Activated T-helper 1 cell treated with Interleukin-2 at 50 U/mL for 16 hours (primary cell): ENCODE results near the gene PDXK.

Experiments
- DNase-seq: peaks from one replicate; pipeline ENCODE4 v3.0.0-alpha.2; 2020; ENCODE audit warnings: low read depth

Gene PDXK

DNA sequence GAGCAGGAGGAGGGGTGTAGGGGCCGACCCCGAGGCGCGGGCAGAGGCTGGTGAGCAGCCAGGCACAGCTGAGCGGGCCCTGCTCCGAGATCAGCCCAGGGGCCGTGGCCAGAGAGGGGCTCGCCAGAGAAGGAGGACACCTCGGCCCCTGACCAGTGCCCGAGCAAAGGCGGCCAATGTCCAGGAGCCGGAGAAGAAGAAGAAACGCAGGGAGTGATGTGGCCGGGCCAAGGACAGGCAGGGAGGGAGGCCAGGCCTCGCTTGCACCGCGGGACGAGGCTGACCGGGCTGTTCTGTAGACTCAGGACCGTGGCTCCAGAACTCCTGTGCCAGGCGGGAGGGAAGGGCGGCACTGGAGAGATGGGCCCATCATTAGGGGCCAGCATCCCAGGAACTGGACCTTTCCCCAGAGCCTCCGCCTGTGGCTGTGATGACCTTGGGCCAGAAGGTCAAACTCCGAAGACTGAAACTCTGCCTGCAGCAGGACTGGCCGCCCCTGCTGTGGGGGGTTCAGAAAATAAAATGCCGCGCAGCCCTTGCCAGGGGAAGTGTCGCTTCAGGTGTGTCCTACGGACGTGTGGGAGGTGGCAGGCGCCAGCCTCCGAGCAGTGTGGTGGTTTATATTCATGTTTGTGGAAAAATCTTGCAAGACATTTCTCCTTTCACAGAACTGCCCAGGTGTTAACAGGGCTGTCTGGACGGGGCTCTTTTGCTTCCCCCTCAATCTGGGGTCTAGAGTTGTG lies 84.8 kb downstream of the PDXK start:
- no peak for DNase-seq

GRCh38 chr21:43805275-43805800 lies 86.4 kb downstream of the PDXK start:
- DNase-seq: no peak

DNA sequence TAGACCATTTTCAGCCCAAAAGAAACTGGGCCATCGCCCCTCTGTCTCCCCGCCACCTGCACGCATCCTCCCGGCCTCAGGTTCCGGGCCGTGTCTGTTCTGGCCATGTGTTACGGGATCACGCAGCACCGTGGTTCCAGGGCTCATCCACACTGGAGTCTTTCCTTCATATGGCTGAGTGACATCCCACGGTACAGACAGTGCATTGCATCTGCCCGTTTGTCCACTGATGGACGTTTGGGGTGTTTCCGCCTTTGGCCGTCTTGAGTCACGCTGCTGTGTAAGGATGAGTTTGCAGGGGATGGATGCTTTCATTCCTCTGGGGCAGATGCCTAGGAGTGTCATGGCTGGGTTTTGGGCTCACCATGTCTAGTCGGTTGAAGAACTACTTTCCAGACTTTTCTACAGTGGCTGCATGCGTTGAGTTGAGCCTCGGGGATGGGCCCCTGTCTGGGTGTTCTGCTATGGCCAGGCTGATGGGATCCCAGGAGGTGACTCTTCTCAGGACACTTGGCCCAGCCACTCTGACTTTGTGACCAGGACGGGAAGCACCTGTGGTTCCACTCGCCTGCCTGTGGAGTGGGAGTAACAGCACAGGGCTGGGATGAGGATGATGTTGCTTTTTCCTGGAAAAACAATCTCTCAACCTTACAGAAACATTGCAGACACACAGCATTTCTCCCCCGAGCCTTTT lies 87.2 kb downstream of the PDXK start:
- DNase-seq: no peak

DNA sequence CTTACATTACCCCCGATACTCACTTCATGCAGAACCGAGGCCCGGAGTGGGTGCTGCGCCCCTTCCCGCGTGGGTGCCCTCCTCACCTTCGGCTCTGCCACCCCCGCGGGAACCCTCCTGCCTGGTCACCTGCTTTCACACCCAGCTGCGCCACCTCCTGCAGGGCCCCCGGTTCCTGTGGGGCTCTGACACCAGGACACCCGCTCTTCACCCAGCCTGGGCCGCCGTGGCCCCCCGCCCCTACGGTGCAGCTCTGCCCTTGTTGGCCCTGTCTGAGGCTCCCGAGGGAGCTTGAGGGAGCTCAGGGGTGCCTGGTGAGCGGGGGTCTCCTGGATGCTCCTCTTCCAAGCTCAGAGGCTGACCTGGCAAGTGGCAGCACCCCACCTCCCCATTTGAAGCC lies 89.4 kb downstream of the PDXK start:
- DNase-seq: no peak

DNA sequence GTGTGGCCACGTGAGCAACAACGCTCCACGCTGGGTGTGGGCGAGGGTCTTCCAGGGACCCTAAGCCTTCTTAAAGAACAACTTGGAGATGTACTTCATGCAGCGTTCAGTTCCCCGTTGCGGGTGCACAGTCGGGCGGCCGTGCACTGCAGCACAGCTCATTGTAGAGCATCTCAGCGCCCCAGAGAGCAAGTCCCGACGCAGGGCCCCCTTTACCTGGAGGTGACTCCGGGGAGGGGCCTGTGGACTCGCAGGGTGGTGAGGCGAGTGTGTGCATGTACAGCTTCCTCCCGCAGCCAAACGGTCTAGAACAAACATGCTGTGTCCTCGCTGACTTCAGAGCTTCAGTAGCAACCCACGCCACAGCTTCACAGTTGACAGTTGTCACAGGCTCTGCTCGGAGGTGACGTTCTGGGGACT lies 89.9 kb downstream of the PDXK start:
- no peak for DNase-seq

DNA sequence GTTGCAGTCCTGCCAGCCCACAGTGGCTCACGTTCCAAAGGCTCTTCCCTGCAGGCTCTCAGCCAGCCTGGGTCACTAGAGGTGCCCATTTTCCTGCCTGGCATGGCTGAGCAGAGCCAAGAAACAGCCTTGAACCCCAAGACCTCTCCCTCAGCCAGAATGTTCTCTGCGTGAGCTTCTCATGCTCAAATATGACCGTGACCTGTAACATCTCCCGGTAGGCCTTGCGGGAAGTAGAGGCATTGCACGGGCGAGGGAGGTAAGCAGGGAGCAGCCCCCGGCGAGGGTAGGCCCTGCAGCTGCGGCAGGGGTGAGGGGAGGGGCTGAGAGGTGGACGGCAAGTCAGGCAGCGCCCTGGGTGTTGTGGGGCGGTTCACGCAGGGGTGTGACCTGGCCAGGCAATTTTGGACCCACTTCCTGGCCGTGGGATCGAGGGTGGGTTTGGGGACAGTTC lies 90.4 kb downstream of the PDXK start:
- DNase-seq: no peak

DNA sequence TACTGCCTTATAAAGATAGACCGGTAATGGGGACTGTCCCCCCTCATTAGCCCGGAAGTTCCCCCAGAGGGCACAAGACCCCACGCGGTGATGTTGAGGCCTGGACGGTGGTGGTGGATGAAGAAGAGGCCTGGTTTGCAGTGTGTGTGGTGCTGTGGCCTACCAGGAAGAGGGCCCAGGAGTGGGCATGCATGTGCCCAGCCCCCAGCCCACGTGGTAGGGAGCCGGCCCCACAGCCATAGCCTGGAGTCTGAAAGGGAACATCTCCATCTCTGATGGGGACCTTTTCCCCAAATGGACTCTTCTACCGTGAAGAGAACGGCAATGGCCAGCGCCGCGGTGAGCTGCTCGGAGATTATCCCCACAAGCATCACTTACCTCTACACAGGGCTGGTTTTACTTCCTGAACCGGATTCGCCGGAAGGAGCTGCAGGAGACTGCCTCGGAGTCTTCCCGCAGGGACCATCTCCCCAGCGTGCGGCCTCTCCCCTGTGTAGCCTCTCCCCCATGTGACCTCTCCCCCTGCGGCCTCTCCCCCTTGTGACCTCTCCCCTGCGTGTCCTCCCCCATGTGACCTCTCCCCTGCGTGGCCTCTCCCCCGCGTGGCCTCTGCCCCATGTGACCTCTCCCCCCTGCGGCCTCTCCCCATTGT lies 91.0 kb downstream of the PDXK start:
- DNase-seq: no peak

- peak; percentile 69 for DNase-seq
These were observed 91.8 kb downstream of the PDXK start for GRCh38 chr21:43810505-43811261.

- DNase-seq: no peak
These were observed 92.6 kb downstream of the PDXK start for GRCh38 chr21:43811262-43812105.
